Stimulated activated CD4-positive, alpha-beta T cell treated with anti-CD3 and anti-CD28 coated beads, TNF-alpha, amount 100 ng/mL, for 4 hours (primary cell): Measurements from ENCODE around the gene PITX2.

Experiments
- DNase-seq, 3 experiments: peaks; one replicate each; pipeline ENCODE4 v3.0.0-alpha.2; 2020; ENCODE audit warnings: low read depth in 3 of 3

PITX2 gene

GRCh38 chr4:110636171-110636679 lies 13.3 kb upstream of the PITX2 start:
- no peak for DNase-seq

GRCh38 chr4:110635163-110635865 lies 12.4 kb upstream of the PITX2 start:
- no peak for DNase-seq

- DNase-seq = no peak
Observed at GRCh38 chr4:110634350-110635162, 11.7 kb upstream of the PITX2 start.

- DNase-seq = no peak
Observed at GRCh38 chr4:110633358-110634341, 10.8 kb upstream of the PITX2 start.

- DNase-seq = no peak
Observed at GRCh38 chr4:110632506-110633357, 9.9 kb upstream of the PITX2 start.

GRCh38 chr4:110631584-110632505 lies 9.0 kb upstream of the PITX2 start:
- DNase-seq = no peak

- no peak for DNase-seq
Observed at GRCh38 chr4:110630688-110631402, 8.0 kb upstream of the PITX2 start.

- DNase-seq = no peak
Observed at GRCh38 chr4:110629780-110630687, 7.2 kb upstream of the PITX2 start.

GRCh38 chr4:110629214-110629754 lies 6.4 kb upstream of the PITX2 start:
- no peak for DNase-seq

GRCh38 chr4:110628663-110629213 lies 5.9 kb upstream of the PITX2 start:
- DNase-seq = no peak

- DNase-seq = no peak
Observed at GRCh38 chr4:110627977-110628662, 5.2 kb upstream of the PITX2 start.

GRCh38 chr4:110626532-110627153 lies 3.8 kb upstream of the PITX2 start:
- no peak for DNase-seq

- DNase-seq = no peak
Observed at GRCh38 chr4:110625576-110626257, 2.8 kb upstream of the PITX2 start.

- no peak for DNase-seq
Observed at GRCh38 chr4:110624904-110625494, 2.1 kb upstream of the PITX2 start.

- DNase-seq = no peak
Observed at GRCh38 chr4:110624398-110624780, 1.5 kb upstream of the PITX2 start.
